ENCODE results near the gene CCL11.

The CCL11 gene

DNA sequence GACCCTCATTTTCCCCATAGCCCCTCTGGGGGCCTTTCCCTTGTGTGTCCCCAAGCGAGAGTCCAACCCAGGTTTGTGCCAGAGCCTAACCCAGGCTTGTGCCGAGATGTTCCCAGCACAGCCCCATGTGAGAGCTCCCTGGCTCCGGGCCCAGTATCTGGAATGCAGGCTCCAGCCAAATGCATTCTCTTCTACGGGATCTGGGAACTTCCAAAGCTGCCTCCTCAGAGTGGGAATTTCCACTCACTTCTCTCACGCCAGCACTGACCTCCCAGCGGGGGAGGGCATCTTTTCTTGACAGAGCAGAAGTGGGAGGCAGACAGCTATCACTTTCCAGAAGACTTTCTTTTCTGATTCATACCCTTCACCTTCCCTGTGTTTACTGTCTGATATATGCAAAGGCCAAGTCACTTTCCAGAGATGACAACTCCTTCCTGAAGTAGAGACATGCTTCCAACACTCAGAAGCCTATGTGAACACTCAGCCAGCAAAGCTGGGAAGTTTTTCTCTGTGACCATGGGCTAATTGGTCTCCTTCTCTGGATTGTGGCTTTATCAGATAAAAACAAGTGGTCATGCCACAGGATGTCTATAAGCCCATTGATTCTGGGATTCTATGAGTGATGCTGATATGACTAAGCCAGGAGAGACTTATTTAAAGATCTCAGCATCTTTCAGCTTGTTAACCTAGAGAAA lies 33.0 kb upstream of the CCL11 start:
- H3K4me3 Mint-ChIP-seq: no peak overlapping the region
- peaks cover 37% of the 10 kb centered on the region for H3K27me3 Mint-ChIP-seq
- H3K9me3 Mint-ChIP-seq: no peaks in the 10 kb centered on the region
- H3K36me3 Mint-ChIP-seq (ENCODE audit: low read depth): no peaks in the 10 kb centered on the region
- H3K4me1 Mint-ChIP-seq (ENCODE audit: low read depth): peaks cover 5% of the 10 kb centered on the region
- no peak overlapping the region for H3K27ac Mint-ChIP-seq

- no peaks in the 10 kb centered on the region for H3K9me3 Mint-ChIP-seq
- peaks cover 5% of the 10 kb centered on the region for H3K4me1 Mint-ChIP-seq (ENCODE audit: low read depth)
- no peak overlapping the region for H3K27ac Mint-ChIP-seq
- peaks cover 43% of the 10 kb centered on the region for H3K27me3 Mint-ChIP-seq
- no peak overlapping the region for H3K4me3 Mint-ChIP-seq
- no peaks in the 10 kb centered on the region for H3K36me3 Mint-ChIP-seq (ENCODE audit: low read depth)
These were observed 32.4 kb upstream of the CCL11 start for GRCh38 chr17:34253139-34253525.

- Mint-ChIP-seq H3K4me3 (no peak overlapping the region), H3K27ac (no peak overlapping the region), H3K36me3 (ENCODE audit: low read depth) (no peaks in the 10 kb centered on the region), H3K9me3 (no peaks in the 10 kb centered on the region), H3K4me1 (ENCODE audit: low read depth) (peaks cover 5% of the 10 kb centered on the region), H3K27me3 (peaks cover 46% of the 10 kb centered on the region)
These were observed 31.4 kb upstream of the CCL11 start for GRCh38 chr17:34254146-34254545.

- Mint-ChIP-seq H3K4me3 (no peak within 1 kb of the TSS), H3K36me3 (ENCODE audit: low read depth) (no peaks in the 10 kb centered on the region), H3K4me1 (ENCODE audit: low read depth) (peaks cover 5% of the 10 kb centered on the region), H3K27ac (no peak within 1 kb of the TSS), H3K9me3 (no peaks in the 10 kb centered on the region), H3K27me3 (peaks cover 52% of the 10 kb centered on the region)
These were observed 30.7 kb upstream of the CCL11 start, which contains the start of gene CCL2 for GRCh38 chr17:34254651-34255380. Gene CCL2 (plus strand): TSS chr17:34255285. CDS start chr17:34255350, 65 bp downstream.

- Mint-ChIP-seq H3K4me3 (no peak overlapping the region), H3K36me3 (ENCODE audit: low read depth) (no peaks in the 10 kb centered on the region), H3K9me3 (no peaks in the 10 kb centered on the region), H3K27me3 (peaks cover 52% of the 10 kb centered on the region), H3K4me1 (ENCODE audit: low read depth) (peaks cover 5% of the 10 kb centered on the region), H3K27ac (no peak overlapping the region)
These were observed 30.2 kb upstream of the CCL11 start for GRCh38 chr17:34255381-34255732.

- peaks cover 5% of the 10 kb centered on the region for H3K4me1 Mint-ChIP-seq (ENCODE audit: low read depth)
- H3K4me3 Mint-ChIP-seq: no peak overlapping the region
- no peaks in the 10 kb centered on the region for H3K9me3 Mint-ChIP-seq
- peaks cover 52% of the 10 kb centered on the region for H3K27me3 Mint-ChIP-seq
- H3K36me3 Mint-ChIP-seq (ENCODE audit: low read depth): no peaks in the 10 kb centered on the region
- H3K27ac Mint-ChIP-seq: no peak overlapping the region
These were observed 29.7 kb upstream of the CCL11 start for GRCh38 chr17:34255841-34256240.

GRCh38 chr17:34257299-34257985 lies 28.1 kb upstream of the CCL11 start:
- Mint-ChIP-seq H3K9me3 (no peaks in the 10 kb centered on the region), H3K27ac (no peak overlapping the region), H3K27me3 (peaks cover 52% of the 10 kb centered on the region), H3K4me3 (no peak overlapping the region), H3K36me3 (ENCODE audit: low read depth) (no peaks in the 10 kb centered on the region), H3K4me1 (ENCODE audit: low read depth) (peaks cover 5% of the 10 kb centered on the region)

GRCh38 chr17:34257986-34258326 lies 27.6 kb upstream of the CCL11 start:
- no peak overlapping the region for H3K27ac Mint-ChIP-seq
- H3K9me3 Mint-ChIP-seq: no peaks in the 10 kb centered on the region
- no peak overlapping the region for H3K4me3 Mint-ChIP-seq
- H3K36me3 Mint-ChIP-seq (ENCODE audit: low read depth): no peaks in the 10 kb centered on the region
- peaks cover 48% of the 10 kb centered on the region for H3K27me3 Mint-ChIP-seq
- peaks cover 5% of the 10 kb centered on the region for H3K4me1 Mint-ChIP-seq (ENCODE audit: low read depth)

GRCh38 chr17:34259146-34259545 lies 26.4 kb upstream of the CCL11 start:
- H3K36me3 Mint-ChIP-seq (ENCODE audit: low read depth): no peaks in the 10 kb centered on the region
- no peak overlapping the region for H3K4me3 Mint-ChIP-seq
- peaks cover 45% of the 10 kb centered on the region for H3K27me3 Mint-ChIP-seq
- no peak overlapping the region for H3K27ac Mint-ChIP-seq
- no peaks in the 10 kb centered on the region for H3K9me3 Mint-ChIP-seq
- peaks cover 5% of the 10 kb centered on the region for H3K4me1 Mint-ChIP-seq (ENCODE audit: low read depth)

GRCh38 chr17:34260861-34261260 lies 24.7 kb upstream of the CCL11 start:
- Mint-ChIP-seq H3K9me3 (no peaks in the 10 kb centered on the region), H3K27ac (no peak overlapping the region), H3K36me3 (ENCODE audit: low read depth) (no peaks in the 10 kb centered on the region), H3K4me1 (ENCODE audit: low read depth) (no peaks in the 10 kb centered on the region), H3K4me3 (no peak overlapping the region), H3K27me3 (peaks cover 49% of the 10 kb centered on the region)

- Mint-ChIP-seq H3K4me1 (ENCODE audit: low read depth) (no peaks in the 10 kb centered on the region), H3K4me3 (no peak overlapping the region), H3K36me3 (ENCODE audit: low read depth) (no peaks in the 10 kb centered on the region), H3K27me3 (peaks cover 50% of the 10 kb centered on the region), H3K27ac (no peak overlapping the region), H3K9me3 (no peaks in the 10 kb centered on the region)
These were observed 23.8 kb upstream of the CCL11 start for GRCh38 chr17:34261568-34262337.

- no peak overlapping the region for H3K4me3 Mint-ChIP-seq
- no peaks in the 10 kb centered on the region for H3K9me3 Mint-ChIP-seq
- H3K27me3 Mint-ChIP-seq: peaks cover 38% of the 10 kb centered on the region
- H3K4me1 Mint-ChIP-seq (ENCODE audit: low read depth): no peaks in the 10 kb centered on the region
- no peak overlapping the region for H3K27ac Mint-ChIP-seq
- H3K36me3 Mint-ChIP-seq (ENCODE audit: low read depth): no peaks in the 10 kb centered on the region
These were observed 19.8 kb upstream of the CCL11 start for GRCh38 chr17:34265711-34266110.

GRCh38 chr17:34269969-34270368 lies 15.6 kb upstream of the CCL11 start, which contains the start of gene CCL7:
Gene CCL7 (plus strand): TSS chr17:34270221. CDS start chr17:34270291, 70 bp downstream.
- Mint-ChIP-seq H3K36me3 (ENCODE audit: low read depth) (no peaks in the 10 kb centered on the region), H3K4me3 (no peak within 1 kb of the TSS), H3K9me3 (no peaks in the 10 kb centered on the region), H3K27ac (no peak within 1 kb of the TSS), H3K4me1 (ENCODE audit: low read depth) (no peaks in the 10 kb centered on the region), H3K27me3 (peaks cover 55% of the 10 kb centered on the region)

DNA sequence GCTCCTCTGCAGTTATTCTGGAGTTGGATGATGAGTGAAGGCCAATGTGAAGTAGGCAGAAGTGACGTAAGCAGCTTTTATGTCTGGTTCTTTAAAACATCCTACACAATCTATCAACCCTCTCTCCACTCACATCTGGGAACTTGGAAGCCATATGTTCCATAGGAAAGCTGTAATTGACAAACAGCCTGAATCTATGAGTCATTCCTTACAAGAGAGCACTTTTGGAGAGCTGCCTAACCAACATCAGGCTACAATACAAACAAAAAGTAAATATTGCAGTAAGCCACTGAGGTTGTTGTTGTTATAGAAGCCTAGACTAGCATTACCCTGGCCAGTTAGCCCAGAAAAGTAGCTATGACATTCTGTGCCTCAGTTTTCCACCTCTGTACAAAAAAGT lies 9.7 kb upstream of the CCL11 start:
- H3K9me3 Mint-ChIP-seq: no peaks in the 10 kb centered on the region
- no peak overlapping the region for H3K4me3 Mint-ChIP-seq
- H3K36me3 Mint-ChIP-seq (ENCODE audit: low read depth): no peaks in the 10 kb centered on the region
- no peaks in the 10 kb centered on the region for H3K4me1 Mint-ChIP-seq (ENCODE audit: low read depth)
- no peak overlapping the region for H3K27ac Mint-ChIP-seq
- peaks cover 65% of the 10 kb centered on the region for H3K27me3 Mint-ChIP-seq

DNA sequence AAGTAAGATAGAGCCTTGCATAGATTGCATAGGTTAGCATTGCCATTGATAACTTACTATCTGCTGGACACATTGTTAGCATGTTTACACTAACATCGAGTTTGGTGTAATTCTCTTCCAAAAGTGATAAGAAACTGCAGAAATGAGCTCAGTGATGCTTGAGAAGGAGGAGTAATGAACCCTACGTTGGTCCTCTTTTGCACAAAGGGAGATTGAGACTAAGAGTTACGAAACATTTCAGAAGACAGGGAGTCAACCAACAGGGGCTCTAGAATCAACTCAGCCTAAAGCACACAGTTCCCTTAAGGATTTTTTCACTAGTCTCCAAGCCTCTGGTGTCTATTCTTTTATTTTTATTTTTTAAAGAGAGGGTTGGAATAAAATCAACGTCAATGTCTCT lies 8.7 kb upstream of the CCL11 start:
- Mint-ChIP-seq H3K4me1 (ENCODE audit: low read depth) (no peaks in the 10 kb centered on the region), H3K4me3 (no peak overlapping the region), H3K27ac (no peak overlapping the region), H3K9me3 (no peaks in the 10 kb centered on the region), H3K36me3 (ENCODE audit: low read depth) (no peaks in the 10 kb centered on the region), H3K27me3 (peaks cover 67% of the 10 kb centered on the region)
